ENCODE measurements around the gene LYRM9.

- TF ChIP-seq ELF1 (IDR thresholded peaks at IDR 0.05) = no peak
- no peak for TF ChIP-seq POLR2AphosphoS5 (IDR thresholded peaks at IDR 0.05; ENCODE audit: low read depth, low read length)
- no peak for TF ChIP-seq CTCF (IDR thresholded peaks at IDR 0.05)
- no peak for TF ChIP-seq RAD21 (IDR thresholded peaks at IDR 0.05; ENCODE audit: low read length)
- no peak for TF ChIP-seq NRF1 (IDR thresholded peaks at IDR 0.05; ENCODE audit: low read depth, low read length)
- no peak for TF ChIP-seq JUND (IDR thresholded peaks at IDR 0.05)
- TF ChIP-seq MAX (IDR thresholded peaks at IDR 0.05; ENCODE audit: low read depth) = no peak
- no peak for TF ChIP-seq USF1 (IDR thresholded peaks at IDR 0.05; ENCODE audit: borderline replicate concordance, low read depth)
- TF ChIP-seq REST (IDR thresholded peaks at IDR 0.05; ENCODE audit: low read depth, low read length) = no peak
Measured at GRCh38 chr17:27912964-27913363, 19.8 kb upstream of the LYRM9 start.

All from SK-N-SH (cell line).